Transverse colon (tissue), 4 donors: ENCODE data around the gene SAPCD1. TPM values are rescaled to one million over a fixed set of nuclear protein-coding genes. Genes with fewer than 3 reads are reported as not detected.

ENCODE experiments used
- DNase-seq: peaks from one replicate; pipeline ENCODE4 v3.0.0-alpha.2; 2019
- H3K27ac ChIP-seq, 4 donors: fragments of 200-600 bp; sonication (generic); 2 replicates each; pipeline ENCODE4 v1.5.1; 2016 to 2018; ENCODE audit warnings: inconsistent platforms in 4 of 4
- H3K27me3 ChIP-seq: fragments of 200-600 bp; sonication (generic); 2 replicates; pipeline ENCODE4 v1.5.1; 2017; ENCODE audit warnings: inconsistent platforms
- H3K36me3 ChIP-seq, 4 donors: fragments of 200-600 bp; sonication (generic); 2 replicates each; pipeline ENCODE4 v1.5.1; 2017 to 2019; ENCODE audit warnings: inconsistent platforms in 4 of 4
- H3K4me1 ChIP-seq, 4 donors: fragments of 200-600 bp; sonication (generic); 2 replicates each; pipeline ENCODE4 v1.5.1; 2017 to 2020; ENCODE audit warnings: inconsistent platforms in 4 of 4
- H3K4me3 ChIP-seq, 4 donors: fragments of 200-600 bp; sonication (generic); 1 replicate in 1 of 4; 2 replicates in 3 of 4; pipeline versions ENCODE4 v1.5.1 to v1.6.1; 2017 to 2019; ENCODE audit warnings: inconsistent platforms in 4 of 4
- H3K9me3 ChIP-seq, 2 donors: fragments of 200-600 bp; sonication (generic); 2 replicates each; pipeline ENCODE4 v1.5.1; 2017 to 2019; ENCODE audit warnings: inconsistent platforms in 2 of 2
- CTCF ChIP-seq, 5 experiments: fragments of 200-600 bp in 3 of 5; fragments of 450-650 bp in 2 of 5; sonication (generic) in 3 of 5; IDR thresholded peaks; 1 replicate in 2 of 5; 2 replicates in 3 of 5; pipeline ENCODE4 v1.5.1; 2016 to 2017; ENCODE audit warnings: antibody characterized with exemption in 5 of 5, inconsistent platforms in 3 of 5, mild to moderate bottlenecking in 2 of 5, moderate library complexity in 1 of 5
- EP300 ChIP-seq: sonication (generic); formaldehyde crosslinking; IDR thresholded peaks from one replicate; pipeline ENCODE4 v1.6.1; 2017; ENCODE audit warnings: antibody characterized with exemption, low read depth
- POLR2A ChIP-seq: fragments of 450-650 bp; IDR thresholded peaks from one replicate; pipeline ENCODE4 v1.6.1; 2016; ENCODE audit warnings: antibody characterized with exemption, mild to moderate bottlenecking, moderate library complexity
- POLR2AphosphoS5 ChIP-seq, 3 donors: sonication (generic); formaldehyde crosslinking; IDR thresholded peaks; one replicate each; pipeline ENCODE4 v1.6.1; 2016; ENCODE audit warnings: antibody characterized with exemption in 3 of 3
- WGBS, 2 donors: methylation state at CpG; one replicate each; pipeline ENCODE4 v1.1.5; 2018; ENCODE audit warnings: low coverage in 1 of 2; 5-methylcytosine and 5-hydroxymethylcytosine counted together
- in situ Hi-C, 4 donors: fragments of 200-750 bp; cut with MboI; loops; one replicate each; pipeline versions ENCODE4 v1.15.0 to v1.15.1; 2017; ENCODE audit warnings: low sequenced_read_pairs in 3 of 4, low pct_ligation_motif_present in 1 of 4, low pct_unique_long_range_greater_than_20kb in 1 of 4
- intact Hi-C: fragments of 100-400 bp; cut with DNase I; formaldehyde crosslinking; loops from one replicate; pipeline ENCODE4 v1.15.1; 2023; ENCODE audit warnings: low total_unique reads
- total RNA-seq, 4 donors: library from RNA; depleted of rRNA; stranded (reverse); fragments of >200 nt; gene quantifications; one replicate each; pipeline ENCODE4 v1.1.0, GENCODE V29; 2016

SAPCD1 gene
- 10 to 100 TPM in 1 of 4 donors, 1 to 10 TPM in 1, not detected in 2; 3.3 to 11.1 TPM for total RNA-seq

- H3K9me3 ChIP-seq: no peaks in the 10 kb centered on the region
- peaks cover 0 to 10% (median 0%) of the 10 kb centered on the region in 4 donors for H3K4me1 ChIP-seq
- intact Hi-C loops (no loop called here), in situ Hi-C loops (loop anchor here in 1 of 4 donors (10.0 kb wide), 1 partner anchor 78 kb away; the partner anchor contains the start of gene LY6G5C)
- TF ChIP-seq EP300: no peak
- TF ChIP-seq POLR2A: no peak
- no peak for TF ChIP-seq CTCF (IDR thresholded peaks at IDR 0.05)
- TF ChIP-seq POLR2AphosphoS5 (IDR thresholded peaks at IDR 0.05): no peak
- H3K27ac ChIP-seq: no peak within 1 kb of the TSS
- H3K4me3 ChIP-seq: no peak within 1 kb of the TSS
- no peaks in the 10 kb centered on the region for H3K27me3 ChIP-seq
- no peak for DNase-seq
- WGBS, 2 donors: 76 to 100% methylated on average over 2 to 4 of the region's 4 CpGs
- H3K36me3 ChIP-seq: no peaks in the 10 kb centered on the region
Observed at GRCh38 chr6:31762356-31762755, at the start of gene SAPCD1. TSS of gene SAPCD1 (plus strand) at chr6:31762656. CDS start at chr6:31763055, 399 bp downstream.

DNA sequence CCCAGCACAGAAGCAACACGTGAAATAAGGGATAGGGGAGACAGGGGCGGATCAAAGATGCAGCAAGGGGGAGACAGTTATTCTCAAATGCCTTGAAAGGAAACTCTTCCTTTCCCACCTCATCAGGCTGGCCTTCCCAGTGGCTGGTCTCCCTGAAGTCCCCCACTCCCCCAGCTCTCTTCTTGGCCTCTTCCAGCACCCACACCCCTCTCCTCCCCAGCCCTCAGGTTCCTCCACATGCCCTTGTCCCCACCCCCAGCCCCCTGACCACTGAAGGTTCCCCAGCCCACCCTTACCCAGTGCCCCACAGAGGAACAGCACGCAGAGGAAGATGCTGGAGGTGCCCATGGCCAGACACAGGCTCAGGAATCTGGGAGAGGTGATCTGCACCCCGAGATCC, 49.0 kb upstream of the SAPCD1 start:
- Histone ChIP-seq H3K4me3 (no peak overlapping the region), H3K4me1 (peaks cover 0 to 37% (median 24%) of the 10 kb centered on the region in 4 donors), H3K27ac (peak overlapping the region; percentile 38 to 64 (median 48)), H3K9me3 (no peaks in the 10 kb centered on the region), H3K27me3 (no peaks in the 10 kb centered on the region), H3K36me3 (no peaks in the 10 kb centered on the region)
- in situ Hi-C loops (no loop called here), intact Hi-C loops (no loop called here)
- DNase-seq: no peak
- TF ChIP-seq POLR2A: no peak
- TF ChIP-seq EP300: no peak
- no peak for TF ChIP-seq CTCF (IDR thresholded peaks at IDR 0.05)
- no peak for TF ChIP-seq POLR2AphosphoS5 (IDR thresholded peaks at IDR 0.05)
- 62 to 63% methylated on average over 2 to 4 of the region's 4 CpGs for WGBS, 2 donors

DNA sequence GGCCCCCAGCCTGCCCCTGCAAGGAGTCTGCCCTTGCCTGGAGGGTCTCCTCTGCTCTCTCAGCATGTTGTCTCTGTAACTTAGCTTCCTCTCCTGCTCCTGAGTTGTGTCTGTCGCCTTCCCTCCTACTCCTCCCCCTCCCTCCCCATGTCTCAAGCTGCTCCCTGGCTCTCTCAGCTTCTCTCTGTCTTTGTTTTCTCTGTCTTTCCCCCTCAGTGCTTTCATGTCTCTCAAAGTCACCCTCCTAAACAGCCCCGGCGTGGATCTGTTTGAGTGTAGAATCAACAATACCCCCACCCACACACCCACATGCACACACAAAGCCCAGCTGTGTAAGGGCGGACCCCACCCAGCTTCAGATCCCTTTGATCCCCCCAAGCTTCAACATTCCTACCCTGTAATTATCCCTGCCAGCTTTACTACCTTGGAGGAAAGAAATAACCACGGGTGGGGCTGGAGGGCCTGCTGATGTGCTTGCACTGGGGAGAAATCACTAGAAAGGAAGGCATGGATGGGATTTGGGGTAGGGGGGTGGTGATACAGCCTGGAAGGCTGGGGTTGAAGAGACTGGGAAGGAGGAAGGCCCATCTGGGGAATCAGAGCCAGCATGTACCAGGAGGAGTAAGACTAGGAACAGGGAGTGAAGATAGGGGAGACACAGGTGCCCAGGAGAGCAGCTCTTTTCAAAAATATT, 48.3 kb upstream of the SAPCD1 start:
- in situ Hi-C loops (no loop called here), intact Hi-C loops (no loop called here)
- no peaks in the 10 kb centered on the region for H3K36me3 ChIP-seq
- DNase-seq: peak; percentile 34
- no peaks in the 10 kb centered on the region for H3K9me3 ChIP-seq
- H3K4me3 ChIP-seq: no peak overlapping the region
- H3K4me1 ChIP-seq: peaks cover 0 to 43% (median 31%) of the 10 kb centered on the region in 4 donors
- peak overlapping the region; percentile 38 to 64 (median 48) for H3K27ac ChIP-seq
- WGBS, 2 donors: 20 to 23% methylated on average over 5 of the region's 5 CpGs
- TF ChIP-seq POLR2AphosphoS5 (IDR thresholded peaks at IDR 0.05) (no peak), CTCF (IDR thresholded peaks at IDR 0.05) (no peak), POLR2A (no peak), EP300 (no peak)
- no peaks in the 10 kb centered on the region for H3K27me3 ChIP-seq

GRCh38 chr6:31715022-31715958, 47.2 kb upstream of the SAPCD1 start, which contains the start of gene LY6G6D:
TSS of gene LY6G6D (plus strand) at chr6:31715348. CDS start at chr6:31715356, 8 bp downstream.
- intact Hi-C loops: no loop called here
- Histone ChIP-seq H3K27me3 (no peaks in the 10 kb centered on the region), H3K36me3 (no peaks in the 10 kb centered on the region), H3K27ac (peak within 1 kb of the TSS; percentile 15 to 64 (median 44)), H3K9me3 (no peaks in the 10 kb centered on the region), H3K4me3 (no peak within 1 kb of the TSS), H3K4me1 (peaks cover 0 to 45% (median 32%) of the 10 kb centered on the region in 4 donors)
- no peak for DNase-seq
- in situ Hi-C loops: no loop called here
- TF ChIP-seq CTCF (IDR thresholded peaks at IDR 0.05) (no peak), POLR2AphosphoS5 (IDR thresholded peaks at IDR 0.05) (no peak), EP300 (no peak), POLR2A (no peak)
- 60% methylated on average over 9 of the region's 16 CpGs; no CpG with 5 or more reads in 1 of the 2 donors for WGBS, 2 donors
